ENCODE results near the gene METTL8. TPM values are rescaled to one million over a fixed set of nuclear protein-coding genes. Genes with fewer than 3 reads are reported as not detected.

The METTL8 gene
- total RNA-seq, 2 donors from 2014 or later = 11.0 to 23.1 TPM

- TF ChIP-seq CTCF (IDR thresholded peaks at IDR 0.05) = no peak
- ATAC-seq (ENCODE audit: insufficient number of reproducible peaks, low FRiP score, low read depth) (no peak), DNase-seq (ENCODE audit: low spot score) (no peak)
- H3K9me3 ChIP-seq = no peaks in the 10 kb centered on the region
- H3K27ac ChIP-seq = no peak overlapping the region
- no peaks in the 10 kb centered on the region for H3K27me3 ChIP-seq (replicated peaks; ENCODE audit: insufficient read depth)
- H3K36me3 ChIP-seq = no peaks in the 10 kb centered on the region
- H3K4me3 ChIP-seq = no peak overlapping the region
- H3K4me1 ChIP-seq (ENCODE audit: control insufficient read depth in 1 of 2, low read depth in 2 of 2) = no peaks in the 10 kb centered on the region
Observed at GRCh38 chr2:171294608-171295007, 139.2 kb downstream of the METTL8 start.

GRCh38 chr2:171293661-171294060 lies 140.1 kb downstream of the METTL8 start:
- Histone ChIP-seq H3K36me3 (no peaks in the 10 kb centered on the region), H3K9me3 (no peaks in the 10 kb centered on the region), H3K27me3 (replicated peaks; ENCODE audit: insufficient read depth) (no peaks in the 10 kb centered on the region), H3K4me1 (ENCODE audit: control insufficient read depth in 1 of 2, low read depth in 2 of 2) (no peaks in the 10 kb centered on the region), H3K27ac (no peak overlapping the region), H3K4me3 (no peak overlapping the region)
- DNase-seq (ENCODE audit: low spot score) (no peak), ATAC-seq (ENCODE audit: insufficient number of reproducible peaks, low FRiP score, low read depth) (no peak)
- no peak for TF ChIP-seq CTCF (IDR thresholded peaks at IDR 0.05)

GRCh38 chr2:171289991-171290390 lies 143.8 kb downstream of the METTL8 start:
- no peak for DNase-seq (ENCODE audit: low spot score)
- no peaks in the 10 kb centered on the region for H3K36me3 ChIP-seq
- no peaks in the 10 kb centered on the region for H3K27me3 ChIP-seq (replicated peaks; ENCODE audit: insufficient read depth)
- H3K9me3 ChIP-seq = no peaks in the 10 kb centered on the region
- TF ChIP-seq CTCF (IDR thresholded peaks at IDR 0.05) = no peak
- no peaks in the 10 kb centered on the region for H3K4me1 ChIP-seq (ENCODE audit: control insufficient read depth in 1 of 2, low read depth in 2 of 2)
- no peak overlapping the region for H3K27ac ChIP-seq
- ATAC-seq (ENCODE audit: insufficient number of reproducible peaks, low FRiP score, low read depth) = no peak
- H3K4me3 ChIP-seq = no peak overlapping the region

GRCh38 chr2:171289316-171289715 lies 144.5 kb downstream of the METTL8 start:
- H3K4me1 ChIP-seq (ENCODE audit: control insufficient read depth in 1 of 2, low read depth in 2 of 2) = no peaks in the 10 kb centered on the region
- no peak overlapping the region for H3K4me3 ChIP-seq
- no peak for ATAC-seq (ENCODE audit: insufficient number of reproducible peaks, low FRiP score, low read depth)

GRCh38 chr2:171287611-171288010 lies 146.2 kb downstream of the METTL8 start:
- Histone ChIP-seq H3K27me3 (replicated peaks; ENCODE audit: insufficient read depth) (no peaks in the 10 kb centered on the region), H3K27ac (no peak overlapping the region), H3K4me1 (ENCODE audit: control insufficient read depth in 1 of 2, low read depth in 2 of 2) (no peaks in the 10 kb centered on the region), H3K36me3 (no peaks in the 10 kb centered on the region), H3K4me3 (no peak overlapping the region), H3K9me3 (no peaks in the 10 kb centered on the region)
- DNase-seq (ENCODE audit: low spot score) (no peak), ATAC-seq (ENCODE audit: insufficient number of reproducible peaks, low FRiP score, low read depth) (no peak)
- TF ChIP-seq CTCF (IDR thresholded peaks at IDR 0.05) = no peak

More at GRCh38 chr2:171289316-171289715, 144.5 kb downstream of the METTL8 start:
- no peaks in the 10 kb centered on the region for H3K27me3 ChIP-seq (replicated peaks; ENCODE audit: insufficient read depth)
- no peak for DNase-seq (ENCODE audit: low spot score)
- H3K36me3 ChIP-seq = no peaks in the 10 kb centered on the region
- no peak overlapping the region for H3K27ac ChIP-seq
- no peaks in the 10 kb centered on the region for H3K9me3 ChIP-seq
- no peak for TF ChIP-seq CTCF (IDR thresholded peaks at IDR 0.05)
